HEK293T (cell line): ENCODE data around the gene ALDH3A1.

Experiments
- CTCF ChIA-PET: fragments of 350-600 bp; formaldehyde crosslinking; extraction: SDS; loops from one replicate; lab custom pipeline; 2021; ENCODE audit warnings: antibody characterized with exemption, inconsistent platforms; lab: Yijun Ruan, JAX
- POLR2A ChIA-PET: fragments of 350-600 bp; formaldehyde crosslinking; extraction: SDS; loops from one replicate; lab custom pipeline; 2020; ENCODE audit warnings: antibody characterized with exemption, inconsistent platforms; lab: Yijun Ruan, JAX
- DNase-seq: peaks from one replicate; pipeline ENCODE4 v3.0.0; 2012; ENCODE audit warnings: mixed read lengths; ENCODE audit errors: extremely low spot score
- ARNT ChIP-seq: fragments of 450-650 bp; IDR thresholded peaks from 2 replicates; pipeline ENCODE4 v1.6.1; 2017; ENCODE audit warnings: mild to moderate bottlenecking
- BHLHE40 ChIP-seq: fragments of 450-650 bp; IDR thresholded peaks from 2 replicates; pipeline ENCODE4 v1.6.1; 2016; ENCODE audit warnings: mild to moderate bottlenecking, moderate library complexity, borderline replicate concordance
- CTBP1 ChIP-seq: fragments of 450-650 bp; IDR thresholded peaks from 2 replicates; pipeline ENCODE4 v1.6.1; 2016; ENCODE audit warnings: borderline replicate concordance
- ELF4 ChIP-seq: fragments of 450-650 bp; IDR thresholded peaks from 2 replicates; pipeline ENCODE4 v1.6.1; 2017; ENCODE audit warnings: antibody characterized with exemption
- FOXA1 ChIP-seq: fragments of 450-650 bp; IDR thresholded peaks from 2 replicates; pipeline ENCODE4 v1.6.1; 2016; ENCODE audit warnings: mild to moderate bottlenecking
- FOXK2 ChIP-seq: fragments of 450-650 bp; IDR thresholded peaks from 2 replicates; pipeline ENCODE4 v1.6.1; 2016; ENCODE audit warnings: mild to moderate bottlenecking
- FOXM1 ChIP-seq: fragments of 450-650 bp; IDR thresholded peaks from 2 replicates; pipeline ENCODE4 v1.6.1; 2017; ENCODE audit warnings: mild to moderate bottlenecking, borderline replicate concordance
- HDGF ChIP-seq: fragments of 450-650 bp; IDR thresholded peaks from 2 replicates; pipeline ENCODE4 v1.6.1; 2017; ENCODE audit warnings: antibody characterized with exemption, borderline replicate concordance
- L3MBTL2 ChIP-seq: fragments of 450-650 bp; conservative IDR thresholded peaks from 2 replicates; pipeline ENCODE4 v1.6.1; 2016; ENCODE audit warnings: mild to moderate bottlenecking
- LEF1 ChIP-seq: fragments of 450-650 bp; IDR thresholded peaks from 2 replicates; pipeline ENCODE4 v1.6.1; 2017; ENCODE audit warnings: mild to moderate bottlenecking, borderline replicate concordance
- NFRKB ChIP-seq: fragments of 450-650 bp; IDR thresholded peaks from 2 replicates; pipeline ENCODE4 v1.6.1; 2016; ENCODE audit warnings: mild to moderate bottlenecking, moderate library complexity
- SP1 ChIP-seq: fragments of 450-650 bp; IDR thresholded peaks from 2 replicates; pipeline ENCODE4 v1.6.1; 2017
- SUZ12 ChIP-seq: fragments of 450-650 bp; IDR thresholded peaks from 2 replicates; pipeline ENCODE4 v1.6.1; 2016; ENCODE audit warnings: mild to moderate bottlenecking
- TARDBP ChIP-seq: fragments of 450-650 bp; IDR thresholded peaks from 2 replicates; pipeline ENCODE4 v1.6.1; 2016
- ZNF384 ChIP-seq: fragments of 450-650 bp; IDR thresholded peaks from 2 replicates; pipeline ENCODE4 v1.6.1; 2016
- TF ChIP-seq, protein P1 (sequence below): fragments of 450-650 bp; IDR thresholded peaks from 2 replicates; pipeline ENCODE4 v1.6.1; 2016

The ALDH3A1 gene

DNA sequence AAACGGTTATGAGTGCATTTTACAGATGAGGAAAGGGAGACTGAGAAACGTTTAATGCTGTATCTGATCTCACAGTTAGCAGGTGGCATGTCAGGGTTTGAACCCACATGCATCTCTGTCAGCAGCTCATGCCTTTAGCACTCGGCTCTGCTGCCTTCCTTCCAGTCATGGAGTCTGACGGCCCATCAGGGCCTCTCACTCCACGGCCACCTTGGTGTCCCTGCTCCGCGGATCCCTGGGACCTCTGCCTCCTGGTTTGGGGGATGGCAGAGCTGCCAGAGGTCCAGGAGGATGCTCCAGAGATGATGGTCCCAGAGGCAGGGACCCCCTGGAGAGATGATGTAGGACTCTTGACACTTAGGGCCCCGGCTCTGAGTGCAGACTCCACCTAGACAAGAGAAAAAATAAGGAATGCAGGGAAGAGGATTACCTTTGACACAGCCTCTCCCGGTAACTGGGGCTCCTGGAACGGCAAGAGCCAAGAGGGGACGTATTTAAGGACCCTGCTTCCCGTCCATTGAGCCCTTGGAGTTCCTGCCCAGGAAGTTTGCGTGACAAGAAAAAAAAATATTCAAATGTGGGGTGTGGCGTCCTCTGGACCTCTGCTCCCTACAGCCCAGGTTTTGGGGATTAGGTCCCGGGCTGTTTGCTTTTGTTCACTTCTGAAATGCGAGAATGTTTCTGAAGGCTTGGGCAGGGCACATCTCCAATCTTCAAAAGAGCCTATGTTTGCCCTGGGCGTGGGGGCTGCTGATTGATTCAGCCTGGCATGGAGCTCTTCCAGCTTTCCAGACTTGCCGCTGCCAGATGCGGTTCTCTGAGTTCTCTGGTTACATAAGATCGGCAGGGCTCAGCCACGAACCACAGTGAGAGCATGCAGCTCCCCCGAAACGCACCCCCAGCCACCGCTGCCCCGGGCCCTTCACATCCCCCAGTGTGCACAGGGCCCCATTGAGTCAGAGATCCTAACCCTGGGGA lies at the start of gene ALDH3A1:
Gene ALDH3A1, minus strand, starts transcription at position 470 of the 978 bp plus-strand sequence. CDS start 3,169 bp downstream, outside the sequence.
- CTCF ChIA-PET = no interaction called here
- DNase-seq = no peak
- TF ChIP-seq FOXA1 (no peak), FOXK2 (no peak), SUZ12 (no peak), L3MBTL2 (no peak)
- POLR2A ChIA-PET = interaction anchor here (4.7 kb wide), 1 partner anchor 13 kb away, joined by 46 read pairs; no protein-coding TSS in a partner anchor

DNA sequence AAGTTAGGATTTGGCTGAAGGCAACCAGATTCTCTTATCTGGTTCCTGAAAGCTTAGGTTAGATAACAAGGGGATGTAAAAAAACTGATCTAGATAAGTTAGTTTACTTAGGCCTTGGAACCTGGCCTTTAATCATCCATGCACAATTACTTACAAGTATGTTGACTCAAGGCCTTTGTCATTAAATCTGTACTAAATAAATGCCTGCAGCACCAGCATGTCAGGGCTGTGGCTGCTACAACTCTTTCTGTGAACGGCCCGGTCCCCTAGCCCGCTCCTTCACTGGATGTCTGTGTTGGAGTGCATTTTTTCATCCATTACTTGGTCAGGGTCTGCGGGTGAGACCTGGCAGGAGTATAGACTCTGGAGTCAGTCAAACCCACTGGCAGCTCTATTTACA lies 48.4 kb upstream of the ALDH3A1 start:
- no peak for DNase-seq
- POLR2A ChIA-PET = no interaction called here
- CTCF ChIA-PET = no interaction called here
- TF ChIP-seq FOXA1 (no peak), NFRKB (no peak), BHLHE40 (no peak), HDGF (no peak), SP1 (no peak), FOXM1 (no peak), SUZ12 (no peak), FOXK2 (no peak), TARDBP (no peak), ELF4 (no peak), L3MBTL2 (no peak)
- TF ChIP-seq, protein P1, sequence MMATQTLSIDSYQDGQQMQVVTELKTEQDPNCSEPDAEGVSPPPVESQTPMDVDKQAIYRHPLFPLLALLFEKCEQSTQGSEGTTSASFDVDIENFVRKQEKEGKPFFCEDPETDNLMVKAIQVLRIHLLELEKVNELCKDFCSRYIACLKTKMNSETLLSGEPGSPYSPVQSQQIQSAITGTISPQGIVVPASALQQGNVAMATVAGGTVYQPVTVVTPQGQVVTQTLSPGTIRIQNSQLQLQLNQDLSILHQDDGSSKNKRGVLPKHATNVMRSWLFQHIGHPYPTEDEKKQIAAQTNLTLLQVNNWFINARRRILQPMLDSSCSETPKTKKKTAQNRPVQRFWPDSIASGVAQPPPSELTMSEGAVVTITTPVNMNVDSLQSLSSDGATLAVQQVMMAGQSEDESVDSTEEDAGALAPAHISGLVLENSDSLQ = no peak

DNA sequence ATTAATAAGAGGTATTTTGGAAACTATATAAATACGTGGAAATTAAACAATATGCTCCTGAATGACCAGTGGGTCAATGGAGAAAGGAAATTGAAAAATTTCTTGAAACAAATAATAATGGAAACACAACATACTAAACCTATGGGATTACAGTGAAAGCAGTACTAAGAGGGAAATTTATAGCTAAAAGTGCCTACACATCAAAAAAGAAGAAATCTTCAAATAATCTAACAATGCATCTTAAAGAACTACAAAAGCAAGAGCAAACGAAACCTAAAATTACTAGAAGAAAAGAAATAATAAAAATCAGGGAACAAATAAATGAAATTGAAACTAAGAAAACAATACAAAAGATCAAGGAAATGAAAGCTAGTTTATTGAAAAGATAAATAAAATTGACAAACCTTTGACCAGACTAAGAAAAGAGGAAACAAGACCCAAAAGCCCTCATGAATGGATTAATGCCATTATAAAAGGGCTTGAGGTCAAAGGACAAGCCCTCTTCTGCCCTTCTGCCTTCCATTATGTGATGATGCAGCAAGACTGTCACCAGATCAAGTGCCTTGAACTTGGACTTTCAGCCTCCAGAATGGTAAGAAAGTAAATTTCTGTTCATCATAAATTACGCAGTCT lies 43.9 kb upstream of the ALDH3A1 start:
- CTCF ChIA-PET = no interaction called here
- POLR2A ChIA-PET = no interaction called here
- TF ChIP-seq L3MBTL2 (no peak), CTBP1 (no peak), SUZ12 (no peak)
- DNase-seq = no peak

DNA sequence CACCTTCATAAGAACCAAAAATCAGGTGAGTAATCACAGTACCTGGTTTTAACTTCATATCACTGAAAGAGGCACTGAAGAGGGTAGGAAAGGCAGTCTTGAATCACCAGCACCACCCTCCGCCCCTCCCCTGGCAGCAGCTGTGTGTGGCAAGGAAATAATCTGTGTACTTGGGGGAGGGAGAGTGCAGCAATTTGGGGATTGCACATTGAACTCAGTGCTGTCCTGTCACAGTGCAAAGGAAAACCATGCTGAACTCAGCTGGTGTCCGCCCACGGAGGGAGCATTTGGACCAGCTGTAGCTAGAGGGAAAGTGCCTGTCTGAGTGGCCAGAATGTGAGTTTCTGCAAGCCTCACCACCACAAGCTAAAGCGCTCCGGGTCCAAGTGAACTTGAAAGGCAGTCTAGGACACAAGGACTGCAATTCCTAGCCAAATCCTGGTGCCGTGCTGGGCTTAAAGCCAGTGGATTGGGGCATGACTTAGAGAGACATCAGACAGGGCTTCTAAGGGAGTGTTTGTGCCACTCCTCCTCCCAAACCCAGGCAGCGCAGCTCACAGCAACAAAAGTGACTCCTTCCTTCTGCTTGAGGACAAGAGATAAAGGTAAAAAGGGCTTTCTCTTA lies 39.7 kb upstream of the ALDH3A1 start:
- TF ChIP-seq CTBP1 = no peak
- no peak for TF ChIP-seq ARNT
- no peak for TF ChIP-seq LEF1
- no peak for TF ChIP-seq HDGF
- no peak for TF ChIP-seq ZNF384
- TF ChIP-seq SUZ12 = no peak
- TF ChIP-seq FOXK2 = no peak
- TF ChIP-seq, protein P1 = no peak
- TF ChIP-seq SP1 = no peak
- no peak for TF ChIP-seq FOXM1
- no peak for TF ChIP-seq BHLHE40
- no peak for TF ChIP-seq NFRKB
- no peak for TF ChIP-seq TARDBP
- no peak for TF ChIP-seq FOXA1
- TF ChIP-seq L3MBTL2 = no peak
- no peak for TF ChIP-seq ELF4
- CTCF ChIA-PET = interaction anchor here (0.6 to 1.0 kb wide), 2 partner anchors 18 to 58 kb away, joined by 3 read pairs; no protein-coding TSS in a partner anchor
- DNase-seq = no peak
- POLR2A ChIA-PET = no interaction called here

DNA sequence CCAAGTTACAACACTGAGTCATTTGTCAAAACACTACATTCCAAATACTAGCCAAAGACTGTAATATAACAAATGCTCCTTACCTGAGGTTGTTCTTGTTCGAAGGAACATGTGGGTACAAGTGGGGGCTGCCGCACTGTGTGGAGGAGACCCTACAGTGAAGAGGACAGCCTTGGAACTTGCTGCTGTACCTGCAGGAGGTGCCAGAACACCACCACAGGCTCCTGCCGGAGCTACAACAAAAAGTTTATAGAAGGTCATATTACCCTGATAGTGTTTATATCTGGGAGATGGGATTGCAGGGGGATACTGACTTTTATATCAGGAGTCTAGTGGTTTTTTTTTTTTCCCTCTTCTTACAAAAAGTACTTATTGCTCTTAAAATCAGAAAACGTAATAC lies 37.8 kb upstream of the ALDH3A1 start:
- POLR2A ChIA-PET = no interaction called here

More for the DNA sequence above, 37.8 kb upstream of the ALDH3A1 start:
- TF ChIP-seq NFRKB = no peak
- no peak for TF ChIP-seq CTBP1
- no peak for TF ChIP-seq FOXK2
- TF ChIP-seq ELF4 = no peak
- no peak for TF ChIP-seq SP1
- no peak for TF ChIP-seq LEF1
- TF ChIP-seq FOXM1 = no peak
- TF ChIP-seq SUZ12 = no peak
- CTCF ChIA-PET = no interaction called here
- peak; percentile 54 for DNase-seq
